GM12872 (cell line): ENCODE data around the gene GREB1L.

Experiments used
- TF ChIP-seq, protein P1 (sequence below): IDR thresholded peaks from 3 replicates; pipeline ENCODE4 v1.5.1; 2011; ENCODE audit warnings: low read depth, mild to moderate bottlenecking, low read length, moderate library complexity; ENCODE audit not compliant: insufficient read depth

Gene GREB1L

DNA sequence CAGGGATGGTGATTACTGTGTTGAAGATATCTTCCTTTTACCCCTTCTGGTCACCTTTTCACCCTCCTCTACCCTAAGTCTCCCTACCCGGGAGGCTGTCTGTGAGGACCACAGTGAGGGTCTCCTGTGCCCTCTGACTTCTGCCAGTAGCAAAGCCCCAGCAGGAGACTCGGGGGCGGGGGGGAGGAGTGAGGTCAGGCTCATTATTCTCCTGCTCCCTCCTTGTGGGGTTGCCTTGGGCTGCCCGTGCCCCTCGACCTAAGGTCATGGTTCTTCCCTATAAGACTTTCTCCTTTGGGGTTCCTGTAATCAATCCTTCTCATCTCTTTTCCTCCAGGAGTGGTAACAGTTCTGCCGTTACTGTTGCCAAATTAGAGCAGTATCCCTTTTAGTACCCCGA, 65.5 kb downstream of the GREB1L start:
- TF ChIP-seq, protein P1, sequence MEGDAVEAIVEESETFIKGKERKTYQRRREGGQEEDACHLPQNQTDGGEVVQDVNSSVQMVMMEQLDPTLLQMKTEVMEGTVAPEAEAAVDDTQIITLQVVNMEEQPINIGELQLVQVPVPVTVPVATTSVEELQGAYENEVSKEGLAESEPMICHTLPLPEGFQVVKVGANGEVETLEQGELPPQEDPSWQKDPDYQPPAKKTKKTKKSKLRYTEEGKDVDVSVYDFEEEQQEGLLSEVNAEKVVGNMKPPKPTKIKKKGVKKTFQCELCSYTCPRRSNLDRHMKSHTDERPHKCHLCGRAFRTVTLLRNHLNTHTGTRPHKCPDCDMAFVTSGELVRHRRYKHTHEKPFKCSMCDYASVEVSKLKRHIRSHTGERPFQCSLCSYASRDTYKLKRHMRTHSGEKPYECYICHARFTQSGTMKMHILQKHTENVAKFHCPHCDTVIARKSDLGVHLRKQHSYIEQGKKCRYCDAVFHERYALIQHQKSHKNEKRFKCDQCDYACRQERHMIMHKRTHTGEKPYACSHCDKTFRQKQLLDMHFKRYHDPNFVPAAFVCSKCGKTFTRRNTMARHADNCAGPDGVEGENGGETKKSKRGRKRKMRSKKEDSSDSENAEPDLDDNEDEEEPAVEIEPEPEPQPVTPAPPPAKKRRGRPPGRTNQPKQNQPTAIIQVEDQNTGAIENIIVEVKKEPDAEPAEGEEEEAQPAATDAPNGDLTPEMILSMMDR = no peak

- TF ChIP-seq, protein P1 = no peak
These were observed 67.2 kb downstream of the GREB1L start for GRCh38 chr18:21309248-21309647.

GRCh38 chr18:21313576-21313975, 71.5 kb downstream of the GREB1L start:
- TF ChIP-seq, protein P1 = no peak

DNA sequence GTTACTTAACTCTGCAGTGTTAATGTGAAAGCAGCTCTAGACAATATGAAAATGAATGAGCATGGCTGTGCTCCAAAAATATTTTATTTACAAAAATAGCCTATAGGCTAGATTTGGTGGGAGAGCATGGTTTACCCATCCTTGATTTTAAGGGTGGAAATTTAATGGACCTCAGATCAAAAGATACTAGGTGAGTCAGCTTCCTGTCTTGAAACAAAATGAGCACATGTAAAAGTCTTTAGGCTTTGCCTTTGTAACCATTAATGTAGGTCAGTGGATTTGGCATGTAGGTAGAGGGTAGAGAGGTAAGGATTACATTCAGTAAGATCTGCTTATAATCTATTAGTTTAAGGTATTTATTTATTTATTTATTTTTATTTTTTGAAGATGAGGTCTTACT, 72.7 kb downstream of the GREB1L start:
- TF ChIP-seq, protein P1 = no peak

GRCh38 chr18:21315741-21316197, 73.7 kb downstream of the GREB1L start:
- TF ChIP-seq, protein P1 = no peak

DNA sequence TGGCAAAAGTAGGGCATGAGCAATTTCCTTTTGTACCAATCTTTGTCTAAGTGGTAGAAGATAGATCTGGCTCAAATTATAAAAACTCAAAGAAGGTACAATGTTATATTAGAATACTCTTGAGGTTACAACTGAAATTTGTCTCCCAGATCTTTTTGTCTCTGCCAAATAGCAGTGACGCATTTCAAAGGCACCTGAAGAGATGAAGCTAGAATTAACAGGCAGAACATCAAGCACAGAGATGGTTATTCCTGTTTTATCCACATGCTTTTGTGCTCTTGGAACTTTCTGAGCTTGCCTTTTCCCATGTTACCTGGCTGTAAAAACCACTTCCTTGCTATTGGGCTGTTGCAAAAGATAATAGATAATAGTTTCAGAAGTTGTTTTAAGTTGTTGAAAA, 74.3 kb downstream of the GREB1L start:
- TF ChIP-seq, protein P1 = no peak

- TF ChIP-seq, protein P1 = no peak
These were observed 79.7 kb downstream of the GREB1L start for GRCh38 chr18:21321711-21322110.

DNA sequence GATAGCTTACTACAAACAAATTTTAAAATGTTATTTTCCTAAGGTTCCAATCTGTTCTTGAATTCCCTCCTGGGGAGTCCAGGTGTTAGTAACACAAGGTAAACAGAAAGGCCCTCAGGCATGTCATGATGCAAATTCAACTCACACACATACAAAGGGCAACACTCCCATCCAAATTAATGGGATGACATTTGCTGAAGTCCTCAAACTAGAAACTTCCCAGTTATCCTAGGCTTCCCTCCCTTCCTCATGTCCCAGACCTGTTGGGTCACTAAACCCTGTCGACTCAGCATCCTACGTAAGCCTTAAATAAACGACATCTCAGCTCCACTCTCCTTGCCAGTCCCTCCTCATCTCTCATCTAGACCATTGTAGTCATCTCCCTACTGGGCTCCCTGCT, 85.1 kb downstream of the GREB1L start:
- TF ChIP-seq, protein P1 = no peak
